Measurements from ENCODE around the gene PRKAR2B.

Gene PRKAR2B

GRCh38 chr7:107196834-107197610, 152.5 kb downstream of the PRKAR2B start:
- no peak for DNase-seq

- no peak for DNase-seq
Observed at GRCh38 chr7:107201795-107202450, 157.4 kb downstream of the PRKAR2B start.

GRCh38 chr7:107203607-107204006, 159.1 kb downstream of the PRKAR2B start:
- no peak for DNase-seq

GRCh38 chr7:107206136-107206535, 161.6 kb downstream of the PRKAR2B start:
- no peak for DNase-seq

- DNase-seq: no peak
Observed at GRCh38 chr7:107206706-107207105, 162.2 kb downstream of the PRKAR2B start.

GRCh38 chr7:107207459-107207858, 163.0 kb downstream of the PRKAR2B start:
- DNase-seq: no peak

- no peak for DNase-seq
Observed at GRCh38 chr7:107208024-107208521, 163.6 kb downstream of the PRKAR2B start.

- no peak for DNase-seq
Observed at GRCh38 chr7:107208563-107208962, 164.1 kb downstream of the PRKAR2B start.

GRCh38 chr7:107209565-107209964, 165.1 kb downstream of the PRKAR2B start:
- DNase-seq: no peak

- no peak for DNase-seq
Observed at GRCh38 chr7:107210400-107210799, 165.9 kb downstream of the PRKAR2B start.
